ENCODE data around the gene PGF. TPM values are rescaled to one million over a fixed set of nuclear protein-coding genes. Genes with fewer than 3 reads are reported as not detected.

PGF gene
- total RNA-seq, 1 donor from 2014 or later, result 4.7 TPM

- ATAC-seq, result peak; percentile 82
- peaks cover 20% of the 10 kb centered on the region for H3K4me1 ChIP-seq
- no peaks in the 10 kb centered on the region for H3K36me3 ChIP-seq
- H3K9me3 ChIP-seq, result no peaks in the 10 kb centered on the region
- TF ChIP-seq, protein P1, sequence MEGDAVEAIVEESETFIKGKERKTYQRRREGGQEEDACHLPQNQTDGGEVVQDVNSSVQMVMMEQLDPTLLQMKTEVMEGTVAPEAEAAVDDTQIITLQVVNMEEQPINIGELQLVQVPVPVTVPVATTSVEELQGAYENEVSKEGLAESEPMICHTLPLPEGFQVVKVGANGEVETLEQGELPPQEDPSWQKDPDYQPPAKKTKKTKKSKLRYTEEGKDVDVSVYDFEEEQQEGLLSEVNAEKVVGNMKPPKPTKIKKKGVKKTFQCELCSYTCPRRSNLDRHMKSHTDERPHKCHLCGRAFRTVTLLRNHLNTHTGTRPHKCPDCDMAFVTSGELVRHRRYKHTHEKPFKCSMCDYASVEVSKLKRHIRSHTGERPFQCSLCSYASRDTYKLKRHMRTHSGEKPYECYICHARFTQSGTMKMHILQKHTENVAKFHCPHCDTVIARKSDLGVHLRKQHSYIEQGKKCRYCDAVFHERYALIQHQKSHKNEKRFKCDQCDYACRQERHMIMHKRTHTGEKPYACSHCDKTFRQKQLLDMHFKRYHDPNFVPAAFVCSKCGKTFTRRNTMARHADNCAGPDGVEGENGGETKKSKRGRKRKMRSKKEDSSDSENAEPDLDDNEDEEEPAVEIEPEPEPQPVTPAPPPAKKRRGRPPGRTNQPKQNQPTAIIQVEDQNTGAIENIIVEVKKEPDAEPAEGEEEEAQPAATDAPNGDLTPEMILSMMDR (IDR thresholded peaks at IDR 0.05), result peak; percentile 95
- H3K4me3 ChIP-seq, result no peak overlapping the region
- H3K27ac ChIP-seq, result no peak overlapping the region
- intact Hi-C loops (cut with DNase I), result loop anchor here (10.0 kb wide), 1 partner anchor 139 kb away; no protein-coding TSS in a partner anchor
- peaks cover 3% of the 10 kb centered on the region for H3K27me3 ChIP-seq
- DNase-seq, result peak; percentile 86
Observed at GRCh38 chr14:74945852-74946658, 9.3 kb downstream of the PGF start.

GRCh38 chr14:74945261-74945851 is 10.0 kb downstream of the PGF start:
- H3K4me1 ChIP-seq, result peaks cover 26% of the 10 kb centered on the region
- intact Hi-C loops (cut with DNase I), result loop anchor here (10.0 kb wide), 1 partner anchor 139 kb away; no protein-coding TSS in a partner anchor
- H3K36me3 ChIP-seq, result no peaks in the 10 kb centered on the region
- H3K27me3 ChIP-seq, result peaks cover 3% of the 10 kb centered on the region
- H3K27ac ChIP-seq, result no peak overlapping the region
- no peak overlapping the region for H3K4me3 ChIP-seq
- ATAC-seq, result peak; percentile 27
- no peaks in the 10 kb centered on the region for H3K9me3 ChIP-seq
- no peak for DNase-seq
- TF ChIP-seq, protein P1 (IDR thresholded peaks at IDR 0.05), result peak; percentile 49

- intact Hi-C loops (cut with DNase I), result loop anchor here (10.0 kb wide), 1 partner anchor 142 kb away; no protein-coding TSS in a partner anchor
- H3K4me3 ChIP-seq, result no peak overlapping the region
Observed at GRCh38 chr14:74942608-74943007, 12.8 kb downstream of the PGF start.

DNA sequence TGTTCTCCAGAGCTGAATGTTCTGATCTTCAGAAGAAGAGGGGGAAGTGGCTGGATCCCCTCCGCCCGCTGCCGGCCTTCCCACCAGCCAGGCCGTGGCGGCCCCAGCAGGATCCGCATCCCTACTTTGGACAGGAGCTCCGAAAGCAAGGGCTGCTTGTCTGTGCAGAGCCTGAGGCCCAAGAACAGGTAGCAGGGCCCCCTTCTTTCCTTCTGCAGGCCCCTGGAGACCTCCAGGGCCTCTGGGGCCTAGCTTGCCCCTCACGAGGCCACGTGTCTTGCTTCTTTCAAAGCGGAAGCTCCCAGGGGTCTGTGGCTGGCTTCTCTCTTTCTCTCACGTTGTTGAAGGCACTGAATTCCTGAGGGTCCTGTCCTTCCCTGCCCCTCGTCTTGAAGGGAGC is 13.2 kb downstream of the PGF start:
- Histone ChIP-seq H3K27ac (peak overlapping the region; percentile 87), H3K36me3 (no peaks in the 10 kb centered on the region), H3K4me3 (no peak overlapping the region), H3K9me3 (no peaks in the 10 kb centered on the region), H3K27me3 (no peaks in the 10 kb centered on the region), H3K4me1 (peaks cover 42% of the 10 kb centered on the region)
- intact Hi-C loops (cut with DNase I), result loop anchor here (10.0 kb wide), 1 partner anchor 143 kb away; no protein-coding TSS in a partner anchor
- ATAC-seq, result no peak
- TF ChIP-seq, protein P1 (IDR thresholded peaks at IDR 0.05), result no peak
- DNase-seq, result no peak

More at GRCh38 chr14:74942608-74943007, 12.8 kb downstream of the PGF start:
- Histone ChIP-seq H3K27me3 (no peaks in the 10 kb centered on the region), H3K4me1 (peaks cover 42% of the 10 kb centered on the region), H3K27ac (peak overlapping the region; percentile 87), H3K36me3 (no peaks in the 10 kb centered on the region), H3K9me3 (no peaks in the 10 kb centered on the region)
- TF ChIP-seq, protein P1 (IDR thresholded peaks at IDR 0.05), result no peak
- DNase-seq (no peak), ATAC-seq (no peak)

GRCh38 chr14:74941676-74942097 is 13.7 kb downstream of the PGF start:
- Histone ChIP-seq H3K9me3 (no peaks in the 10 kb centered on the region), H3K4me1 (peaks cover 42% of the 10 kb centered on the region), H3K36me3 (no peaks in the 10 kb centered on the region), H3K4me3 (no peak overlapping the region), H3K27me3 (no peaks in the 10 kb centered on the region), H3K27ac (peak overlapping the region; percentile 87)
- DNase-seq (peak; percentile 86), ATAC-seq (peak; percentile 80)
- TF ChIP-seq, protein P1 (IDR thresholded peaks at IDR 0.05), result no peak
- intact Hi-C loops (cut with DNase I), result loop anchor here (10.0 kb wide), 1 partner anchor 143 kb away; no protein-coding TSS in a partner anchor

All from upper lobe of right lung (tissue), 1 donor.